ENCODE measurements around the gene OSBP2.

Gene OSBP2

GRCh38 chr22:30869667-30870395, 175.2 kb downstream of the OSBP2 start:
- peak in 14 of 42 donors; percentile 3 to 25 (median 11) for DNase-seq
- intact Hi-C loops (cut with DNase I), result no loop called here

- intact Hi-C loops (cut with DNase I), result no loop called here
- peak in 16 of 42 donors; percentile 1 to 32 (median 8) for DNase-seq
Observed at GRCh38 chr22:30870451-30871345, 176.0 kb downstream of the OSBP2 start.

- intact Hi-C loops (cut with DNase I), result no loop called here
- DNase-seq, result peak in 14 of 42 donors; percentile 1 to 30 (median 10)
Observed at GRCh38 chr22:30871391-30872284, 177.0 kb downstream of the OSBP2 start.

- DNase-seq, result peak in 29 of 42 donors; percentile 15 to 66 (median 36)
- intact Hi-C loops (cut with DNase I), result no loop called here
Observed at GRCh38 chr22:30872285-30873041, 177.8 kb downstream of the OSBP2 start.

GRCh38 chr22:30873086-30873650, 178.5 kb downstream of the OSBP2 start:
- intact Hi-C loops (cut with DNase I), result no loop called here
- DNase-seq, result peak in 10 of 42 donors; percentile 2 to 19 (median 7)

GRCh38 chr22:30873661-30874060, 179.0 kb downstream of the OSBP2 start:
- intact Hi-C loops (cut with DNase I), result no loop called here
- DNase-seq, result peak in 5 of 42 donors; percentile 5 to 16 (median 8)

- intact Hi-C loops (cut with DNase I), result no loop called here
- peak in 9 of 42 donors; percentile 3 to 31 (median 14) for DNase-seq
Observed at GRCh38 chr22:30874431-30875370, 180.0 kb downstream of the OSBP2 start.

GRCh38 chr22:30875481-30876215, 181.0 kb downstream of the OSBP2 start:
- DNase-seq, result peak in 26 of 42 donors; percentile 8 to 74 (median 44)
- intact Hi-C loops (cut with DNase I), result no loop called here

GRCh38 chr22:30876221-30876751, 181.6 kb downstream of the OSBP2 start:
- intact Hi-C loops (cut with DNase I), result no loop called here
- DNase-seq, result peak in 12 of 42 donors; percentile 1 to 26 (median 10)

GRCh38 chr22:30876915-30877553, 182.4 kb downstream of the OSBP2 start:
- peak in 37 of 42 donors; percentile 20 to 86 (median 59) for DNase-seq
- intact Hi-C loops (cut with DNase I), result no loop called here

- intact Hi-C loops (cut with DNase I), result no loop called here
- DNase-seq, result peak in 4 of 42 donors; percentile 1 to 20 (median 5)
Observed at GRCh38 chr22:30877662-30878515, 183.2 kb downstream of the OSBP2 start.

- intact Hi-C loops (cut with DNase I), result no loop called here
- DNase-seq, result peak in 15 of 42 donors; percentile 8 to 74 (median 49)
Observed at GRCh38 chr22:30878516-30879414, 184.1 kb downstream of the OSBP2 start.

- DNase-seq, result peak in 1 of 42 donors; percentile 2
- intact Hi-C loops (cut with DNase I), result no loop called here
Observed at GRCh38 chr22:30879415-30879797, 184.7 kb downstream of the OSBP2 start.

Data from head of caudate nucleus (tissue), 42 donors.